NCI-H774 (cell line): ENCODE measurements around the gene CRB1.
A peak's percentile ranks its signal among the peaks of the same experiment; 100 is the strongest.
"Not testable (repeated sequence)": the region's sequence is repeated elsewhere in the genome, so short reads cannot be mapped to it uniquely, and the experiment has no call there.

Source experiments
- DNase-seq: peaks from one replicate; lab custom pipeline; 2025; lab: John Stamatoyannopoulos, UW

CRB1 gene

DNA sequence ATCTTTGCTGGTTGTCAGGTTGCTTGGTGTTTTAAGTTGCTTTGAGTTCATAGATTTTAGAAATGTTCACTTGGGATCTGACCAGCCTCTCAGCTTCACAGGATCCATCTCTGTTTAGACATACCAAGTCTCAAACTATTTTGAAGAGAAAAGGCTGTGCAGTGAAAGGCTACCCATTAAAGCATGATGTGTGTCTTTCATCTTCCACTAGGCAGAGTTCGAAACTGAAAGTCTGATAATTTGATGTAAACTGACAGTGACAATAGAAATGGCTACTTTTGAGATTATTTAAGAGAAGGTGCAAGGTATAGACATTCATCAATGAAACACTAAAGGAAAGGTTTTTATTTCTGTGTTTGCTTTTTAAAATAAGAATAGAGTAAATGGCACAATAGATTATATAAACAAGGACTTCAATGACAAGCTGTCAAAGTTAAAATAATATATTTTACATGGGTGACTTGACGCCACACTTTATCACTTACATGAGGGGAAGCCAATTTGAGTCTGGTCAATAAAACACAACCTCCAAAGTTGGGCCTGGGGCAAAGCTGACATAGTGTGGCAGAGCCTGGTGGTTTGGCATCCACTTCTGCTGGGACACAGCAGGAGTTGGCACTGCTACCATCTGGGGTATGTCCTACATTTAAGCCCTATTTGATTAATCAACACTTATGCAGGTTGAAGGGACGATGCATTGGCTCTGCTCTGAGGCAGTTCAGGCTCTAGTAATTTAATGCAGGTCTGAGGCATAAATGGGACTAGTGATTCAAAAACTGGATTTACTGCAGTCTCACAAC, 197.7 kb downstream of the CRB1 start:
- no peak for DNase-seq

- DNase-seq: no peak
Measured at GRCh38 chr1:197466813-197467212, 198.8 kb downstream of the CRB1 start.

GRCh38 chr1:197467881-197468280, 199.8 kb downstream of the CRB1 start:
- DNase-seq: no peak

- no peak for DNase-seq
Measured at GRCh38 chr1:197468543-197469175, 200.6 kb downstream of the CRB1 start.

DNA sequence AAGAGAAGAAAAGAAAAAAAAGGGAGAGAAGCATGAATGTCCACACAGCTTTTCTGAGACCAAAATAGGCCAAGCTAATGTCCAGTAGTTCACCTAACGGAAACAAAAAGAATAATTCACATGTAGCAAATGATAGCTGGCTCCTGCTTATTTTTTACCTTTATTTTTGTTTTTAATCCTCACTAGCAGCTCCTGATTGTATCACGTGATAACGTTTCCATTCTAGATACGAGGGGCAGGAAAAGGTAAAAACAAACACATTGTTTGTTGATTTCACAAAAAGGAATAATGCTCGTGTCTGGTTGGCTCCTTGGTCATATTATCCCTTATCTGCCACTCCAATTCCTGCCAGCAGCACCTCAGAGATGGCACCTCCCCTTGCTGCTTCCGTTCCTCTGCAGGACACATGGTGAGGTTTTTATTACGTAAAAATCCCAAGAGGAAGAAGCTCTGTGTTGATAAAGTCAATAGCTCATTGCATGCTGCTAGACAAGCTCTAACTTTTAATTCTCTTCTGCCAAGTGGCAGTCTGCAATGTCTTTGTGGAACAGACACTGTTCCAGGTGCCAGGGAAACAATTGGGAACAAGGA, 201.7 kb downstream of the CRB1 start:
- no peak for DNase-seq

GRCh38 chr1:197470330-197470729, 202.3 kb downstream of the CRB1 start:
- no peak for DNase-seq

DNA sequence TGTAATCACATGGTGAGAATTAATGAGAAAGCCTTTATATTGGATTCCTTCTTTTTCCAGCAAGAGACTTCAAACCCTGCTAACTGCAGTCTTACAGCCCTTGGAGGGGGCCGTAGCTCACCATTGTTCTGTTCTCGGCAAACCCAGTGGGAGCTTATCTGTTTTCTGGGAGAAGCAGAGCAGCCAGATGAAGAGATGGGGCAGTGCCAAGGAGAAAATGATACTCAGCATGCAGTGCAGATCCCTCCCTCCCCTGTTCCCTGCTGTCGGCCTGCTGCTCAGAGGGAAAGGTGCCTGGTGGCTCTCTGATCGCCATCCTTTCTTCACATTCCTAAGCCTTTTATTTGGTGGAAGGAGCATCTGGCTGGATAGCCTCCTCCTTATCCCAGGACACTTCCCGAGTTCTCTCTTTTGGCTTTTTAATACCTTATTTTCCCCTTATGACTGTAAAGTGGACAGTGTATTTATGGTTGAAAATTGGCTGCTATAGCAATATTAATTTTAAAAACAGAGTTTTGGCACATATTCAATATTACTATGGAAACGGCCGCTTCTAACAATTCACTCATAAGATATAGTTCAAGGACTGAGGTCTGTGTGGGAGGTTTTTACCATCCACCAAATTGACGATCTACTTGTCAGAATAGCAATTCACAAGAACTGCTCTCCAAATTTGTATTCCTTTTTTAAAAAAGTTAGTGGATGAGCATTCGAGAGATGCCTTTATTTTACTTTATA, 203.4 kb downstream of the CRB1 start:
- no peak for DNase-seq

- no peak for DNase-seq
Measured at GRCh38 chr1:197472141-197472540, 204.1 kb downstream of the CRB1 start.

DNA sequence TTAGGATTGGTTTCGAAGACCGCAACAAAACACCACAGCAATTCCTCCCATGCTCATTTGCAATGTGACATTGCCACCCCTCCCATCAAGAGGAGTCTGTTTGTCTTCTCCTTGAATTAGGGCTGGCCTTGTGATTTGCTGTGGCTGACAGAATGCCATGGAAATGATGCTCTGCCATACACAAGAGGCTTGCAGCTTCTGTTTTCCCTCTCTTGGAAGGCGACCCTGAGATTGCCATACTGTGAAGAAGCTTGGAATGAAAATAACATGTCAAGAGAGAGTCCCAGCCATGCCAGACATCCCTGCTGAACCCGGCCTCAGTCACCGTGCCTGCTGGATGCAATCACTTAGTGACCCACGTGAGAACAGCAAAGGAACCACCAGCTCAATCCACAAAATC, 212.4 kb downstream of the CRB1 start:
- DNase-seq: no peak

- no peak for DNase-seq
Measured at GRCh38 chr1:197481101-197481500, 213.0 kb downstream of the CRB1 start.

- no peak for DNase-seq
Measured at GRCh38 chr1:197485790-197486189, 217.7 kb downstream of the CRB1 start.

DNA sequence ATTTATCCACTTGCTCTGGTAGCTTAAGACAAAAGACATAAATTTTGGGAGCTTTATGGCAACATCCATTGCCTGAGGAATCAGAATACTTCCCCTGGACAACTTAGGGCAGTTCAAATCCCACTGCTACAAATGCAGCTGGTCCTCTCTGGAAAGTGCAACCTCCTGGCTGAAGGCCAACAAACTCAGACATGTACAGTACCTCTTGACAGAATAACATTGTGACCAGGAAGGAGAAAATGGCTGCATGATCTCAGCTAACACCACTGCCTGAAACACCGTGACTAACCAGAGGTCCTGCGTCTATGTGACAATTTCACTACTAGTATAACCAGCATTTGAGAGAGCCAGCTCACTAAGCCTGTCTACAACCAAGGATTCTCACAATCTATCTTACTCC, 218.9 kb downstream of the CRB1 start:
- DNase-seq: peak; percentile 28

DNA sequence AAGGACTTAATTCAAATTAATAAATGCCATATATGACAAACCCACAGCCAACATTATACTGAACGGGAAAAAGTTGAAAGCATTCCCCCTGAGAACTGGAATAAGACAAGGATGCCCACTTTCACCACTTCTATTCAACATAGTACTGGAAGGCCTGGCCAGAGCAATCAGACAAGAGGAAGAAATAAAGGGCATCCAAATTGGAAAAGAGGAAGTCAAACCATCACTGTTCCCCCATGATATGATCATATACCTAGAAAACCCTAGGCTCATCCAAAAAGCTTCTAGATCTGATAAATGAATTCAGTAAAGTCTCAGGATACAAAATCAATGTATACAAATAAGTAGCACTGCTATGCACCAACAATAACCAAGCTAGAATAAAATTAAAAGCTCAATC, 223.5 kb downstream of the CRB1 start:
- not testable (repeated sequence) for DNase-seq

DNA sequence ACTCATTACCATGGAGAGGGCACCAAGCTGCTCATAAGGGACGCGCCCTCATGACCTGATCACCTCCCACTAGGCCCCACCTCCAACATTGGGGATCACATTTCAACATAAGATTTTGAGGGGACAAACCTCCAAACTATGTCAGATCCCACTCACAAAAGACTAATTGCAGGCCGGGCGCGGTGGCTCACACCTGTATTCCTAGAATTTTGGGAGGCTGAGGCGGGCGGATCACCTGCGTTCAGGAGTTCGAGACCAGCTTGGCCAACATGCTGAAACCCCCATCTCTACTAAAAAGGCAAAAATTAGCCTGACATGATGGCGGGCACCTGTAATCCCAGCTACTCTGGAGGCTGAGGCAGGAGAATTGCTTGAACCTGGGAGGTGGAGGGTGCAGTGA, 228.7 kb downstream of the CRB1 start:
- no peak for DNase-seq

GRCh38 chr1:197510691-197511378, 242.8 kb downstream of the CRB1 start:
- DNase-seq: no peak

DNA sequence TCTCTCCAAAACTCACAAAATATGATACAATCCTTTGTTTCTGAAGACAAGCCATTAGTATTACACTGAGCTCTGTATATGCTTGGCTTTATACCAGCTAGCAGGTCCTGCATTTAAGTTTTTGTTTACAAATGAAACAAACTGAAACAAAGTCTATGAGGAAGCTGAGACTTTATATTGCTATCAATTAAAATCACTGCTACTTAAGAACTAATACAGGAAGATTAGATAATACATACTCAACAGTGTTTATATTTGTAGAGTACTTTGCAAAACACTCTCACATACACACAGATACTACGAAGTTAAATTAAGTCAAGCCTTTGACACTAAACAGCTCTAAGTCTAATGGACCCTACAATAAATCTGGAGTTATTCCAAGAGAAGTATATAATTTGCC, 247.4 kb downstream of the CRB1 start:
- DNase-seq: no peak

GRCh38 chr1:197519741-197520334, 251.8 kb downstream of the CRB1 start:
- no peak for DNase-seq

GRCh38 chr1:197521118-197521739, 253.2 kb downstream of the CRB1 start:
- peak; percentile 32 for DNase-seq

GRCh38 chr1:197526736-197527371, 258.8 kb downstream of the CRB1 start:
- no peak for DNase-seq
